SK-N-SH (cell line): Measurements from ENCODE around the gene CALD1.

Experiments used
- CTCF ChIP-seq: fragments of 200-600 bp; sonication (generic); IDR thresholded peaks from 2 replicates; pipeline ENCODE4 v1.6.1; 2017; ENCODE audit warnings: antibody characterized with exemption, mild to moderate bottlenecking, moderate library complexity
- EP300 ChIP-seq, 2 experiments: IDR thresholded peaks; 2 replicates each; pipeline versions ENCODE4 v1.4.0 to v1.6.1; 2012; ENCODE audit warnings: borderline replicate concordance in 1 of 2, low read depth in 1 of 2, low read length in 1 of 2
- EZH2phosphoT487 ChIP-seq: fragments of 200-600 bp; sonication (generic); IDR thresholded peaks from 2 replicates; pipeline ENCODE4 v1.6.1; 2017; ENCODE audit warnings: low read depth, mixed run types, mild to moderate bottlenecking, antibody characterized with exemption, moderate library complexity, borderline replicate concordance

DNA sequence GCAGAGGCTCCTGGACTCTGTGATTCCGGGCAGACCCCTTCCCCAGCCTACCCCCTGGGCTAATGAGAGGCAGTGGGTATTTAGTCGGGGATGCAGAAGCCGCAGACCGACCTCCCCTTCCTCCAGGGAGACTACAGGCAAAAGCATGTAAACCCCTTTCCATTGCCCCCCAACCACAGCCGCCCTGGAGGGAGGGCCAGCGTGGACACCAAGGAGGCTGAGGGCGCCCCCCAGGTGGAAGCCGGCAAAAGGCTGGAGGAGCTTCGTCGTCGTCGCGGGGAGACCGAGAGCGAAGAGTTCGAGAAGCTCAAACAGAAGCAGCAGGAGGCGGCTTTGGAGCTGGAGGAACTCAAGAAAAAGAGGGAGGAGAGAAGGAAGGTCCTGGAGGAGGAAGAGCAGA lies 167.9 kb downstream of the CALD1 start:
- TF ChIP-seq CTCF (no peak), EP300 (IDR thresholded peaks at IDR 0.05; ENCODE audit: borderline replicate concordance in 1 of 2, low read depth in 1 of 2, low read length in 1 of 2) (no peak), EZH2phosphoT487 (no peak)
